HEK293 (cell line): ENCODE results near the gene CHD1L.

Experiments used
- CTCF ChIA-PET: fragments of 350-600 bp; formaldehyde crosslinking; extraction: SDS; loops from one replicate; lab custom pipeline; 2021; ENCODE audit warnings: antibody characterized with exemption; lab: Yijun Ruan, JAX
- POLR2A ChIA-PET: fragments of 300-600 bp; formaldehyde crosslinking; extraction: SDS; loops from one replicate; lab custom pipeline; 2020; ENCODE audit warnings: antibody characterized with exemption, inconsistent platforms; lab: Yijun Ruan, JAX
- H3K27ac ChIP-seq: fragments of 200-500 bp; sonication (Bioruptor generic); 2 replicates; pipeline ENCODE4 v1.5.1; 2014; ENCODE audit warnings: low read depth, low read length, control low read depth, inconsistent platforms; ENCODE audit errors: extremely low read depth
- H3K36me3 ChIP-seq, 2 experiments: fragments of 200-500 bp in 1 of 2; sonication (Bioruptor generic) in 1 of 2; 1 replicate in 1 of 2; 2 replicates in 1 of 2; pipeline ENCODE4 v1.5.1; 2014 to 2017; ENCODE audit warnings: inconsistent platforms in 2 of 2, low read length in 2 of 2; ENCODE audit not compliant: control insufficient read depth in 2 of 2, insufficient read depth in 1 of 2
- H3K4me1 ChIP-seq: fragments of 200-500 bp; sonication (Bioruptor generic); 2 replicates; pipeline ENCODE4 v1.5.1; 2014; ENCODE audit warnings: mild to moderate bottlenecking, low read length, inconsistent platforms; ENCODE audit not compliant: control insufficient read depth, insufficient read depth
- H3K4me3 ChIP-seq: 2 replicates; pipeline ENCODE4 v1.5.1; 2011; ENCODE audit warnings: low read depth, mild to moderate bottlenecking, control low read depth, low read length, moderate library complexity
- H3K9me3 ChIP-seq: fragments of 200-500 bp; sonication (Bioruptor generic); 2 replicates; pipeline ENCODE4 v1.5.1; 2014; ENCODE audit warnings: low read depth, low read length, inconsistent platforms; ENCODE audit not compliant: control insufficient read depth, insufficient read depth
- BCL11A ChIP-seq: fragments of 450-650 bp; formaldehyde crosslinking; IDR thresholded peaks from 2 replicates; pipeline ENCODE4 v1.5.1; 2016; ENCODE audit warnings: low read depth, missing biosample characterization, missing genetic modification characterization
- EGR2 ChIP-seq: fragments of 450-650 bp; formaldehyde crosslinking; IDR thresholded peaks from 2 replicates; pipeline ENCODE4 v1.5.1; 2016; ENCODE audit warnings: low read depth, missing biosample characterization, missing genetic modification characterization
- FEZF1 ChIP-seq: fragments of 450-650 bp; formaldehyde crosslinking; IDR thresholded peaks from 2 replicates; pipeline ENCODE4 v1.5.1; 2016; ENCODE audit warnings: missing biosample characterization, missing genetic modification characterization
- GLIS1 ChIP-seq: fragments of 450-650 bp; formaldehyde crosslinking; IDR thresholded peaks from 2 replicates; pipeline ENCODE4 v1.5.1; 2016; ENCODE audit warnings: missing biosample characterization, missing genetic modification characterization
- HOXA7 ChIP-seq: sonication (generic); formaldehyde crosslinking; IDR thresholded peaks from 2 replicates; pipeline ENCODE4 v1.8.1; 2022; ENCODE audit warnings: missing genetic modification reagents, borderline replicate concordance
- KLF17 ChIP-seq: fragments of 450-650 bp; formaldehyde crosslinking; IDR thresholded peaks from 2 replicates; pipeline ENCODE4 v1.5.1; 2016; ENCODE audit warnings: missing biosample characterization, missing genetic modification characterization
- MZF1 ChIP-seq: fragments of 450-650 bp; formaldehyde crosslinking; IDR thresholded peaks from 2 replicates; pipeline ENCODE4 v1.5.1; 2017; ENCODE audit warnings: missing biosample characterization, missing genetic modification characterization, borderline replicate concordance
- SP2 ChIP-seq: fragments of 450-650 bp; formaldehyde crosslinking; IDR thresholded peaks from 2 replicates; pipeline ENCODE4 v1.5.1; 2016; ENCODE audit warnings: missing biosample characterization, missing genetic modification characterization
- SP7 ChIP-seq: fragments of 450-650 bp; formaldehyde crosslinking; IDR thresholded peaks from 2 replicates; pipeline ENCODE4 v1.5.1; 2016; ENCODE audit warnings: missing biosample characterization, missing genetic modification characterization
- YY1 ChIP-seq: fragments of 450-650 bp; formaldehyde crosslinking; IDR thresholded peaks from 2 replicates; pipeline ENCODE4 v1.5.1; 2018; ENCODE audit warnings: missing biosample characterization, missing genetic modification characterization
- ZBTB10 ChIP-seq: fragments of 450-650 bp; formaldehyde crosslinking; IDR thresholded peaks from 2 replicates; pipeline ENCODE4 v1.5.1; 2016; ENCODE audit warnings: missing biosample characterization, missing genetic modification characterization
- ZEB2 ChIP-seq: fragments of 450-650 bp; formaldehyde crosslinking; IDR thresholded peaks from 2 replicates; pipeline ENCODE4 v1.5.1; 2016; ENCODE audit warnings: missing biosample characterization, missing genetic modification characterization
- ZNF148 ChIP-seq: fragments of 450-650 bp; formaldehyde crosslinking; IDR thresholded peaks from 2 replicates; pipeline ENCODE4 v1.5.0; 2017; ENCODE audit warnings: missing biosample characterization, missing genetic modification characterization, borderline replicate concordance
- ZNF157 ChIP-seq: fragments of 450-650 bp; formaldehyde crosslinking; IDR thresholded peaks from 2 replicates; pipeline ENCODE4 v1.5.1; 2016; ENCODE audit warnings: missing biosample characterization, missing genetic modification characterization
- ZNF211 ChIP-seq: fragments of 450-650 bp; formaldehyde crosslinking; IDR thresholded peaks from 2 replicates; pipeline ENCODE4 v1.5.1; 2016; ENCODE audit warnings: low read depth, missing biosample characterization, missing genetic modification characterization
- ZNF248 ChIP-seq: fragments of 450-650 bp; formaldehyde crosslinking; IDR thresholded peaks from 2 replicates; pipeline ENCODE4 v1.5.1; 2017; ENCODE audit warnings: missing biosample characterization, missing genetic modification characterization
- ZNF350 ChIP-seq: fragments of 450-650 bp; formaldehyde crosslinking; IDR thresholded peaks from 2 replicates; pipeline ENCODE4 v1.5.0; 2017; ENCODE audit warnings: missing biosample characterization, mild to moderate bottlenecking, missing genetic modification characterization
- ZNF544 ChIP-seq: fragments of 450-650 bp; formaldehyde crosslinking; IDR thresholded peaks from 2 replicates; pipeline ENCODE4 v1.5.0; 2017; ENCODE audit warnings: missing biosample characterization, missing genetic modification characterization
- ZNF610 ChIP-seq: fragments of 450-650 bp; formaldehyde crosslinking; IDR thresholded peaks from 2 replicates; pipeline ENCODE4 v1.5.1; 2016; ENCODE audit warnings: missing biosample characterization, missing genetic modification characterization, borderline replicate concordance
- ZNF677 ChIP-seq: fragments of 450-650 bp; IDR thresholded peaks from 2 replicates; pipeline ENCODE4 v1.5.0; 2018; ENCODE audit warnings: missing biosample characterization, mild to moderate bottlenecking, missing genetic modification characterization, moderate library complexity
- ZNF704 ChIP-seq: fragments of 450-650 bp; formaldehyde crosslinking; IDR thresholded peaks from 2 replicates; pipeline ENCODE4 v1.5.1; 2016; ENCODE audit warnings: missing biosample characterization, missing genetic modification characterization
- ZNF785 ChIP-seq: fragments of 450-650 bp; formaldehyde crosslinking; IDR thresholded peaks from 2 replicates; pipeline ENCODE4 v1.5.1; 2016; ENCODE audit warnings: missing biosample characterization, missing genetic modification characterization
- ZSCAN23 ChIP-seq: fragments of 450-650 bp; formaldehyde crosslinking; IDR thresholded peaks from 2 replicates; pipeline ENCODE4 v1.5.1; 2016; ENCODE audit warnings: missing biosample characterization, missing genetic modification characterization

Gene CHD1L

GRCh38 chr1:147202576-147202975, 39.9 kb upstream of the CHD1L start:
- no peak overlapping the region for H3K27ac ChIP-seq
- ChIA-PET POLR2A (no interaction called here), CTCF (no interaction called here)
- H3K9me3 ChIP-seq: no peaks in the 10 kb centered on the region
- H3K4me3 ChIP-seq: no peak overlapping the region
- no peaks in the 10 kb centered on the region for H3K4me1 ChIP-seq
- H3K36me3 ChIP-seq: no peaks in the 10 kb centered on the region
- TF ChIP-seq ZNF350 (tag by site-specific recombination) (no peak), EGR2 (no peak), KLF17 (tag by site-specific recombination) (no peak), MZF1 (no peak)
- TF ChIP-seq, all 188 proteins: peak for 0

GRCh38 chr1:147204080-147204479, 38.4 kb upstream of the CHD1L start:
- POLR2A ChIA-PET: no interaction called here

GRCh38 chr1:147207192-147207591, 35.3 kb upstream of the CHD1L start:
- H3K27ac ChIP-seq: no peak overlapping the region
- no peaks in the 10 kb centered on the region for H3K36me3 ChIP-seq
- ChIA-PET POLR2A (no interaction called here), CTCF (no interaction called here)
- H3K4me1 ChIP-seq: no peaks in the 10 kb centered on the region
- H3K4me3 ChIP-seq: no peak overlapping the region
- no peaks in the 10 kb centered on the region for H3K9me3 ChIP-seq
- no peak for TF ChIP-seq ZNF785 (tag by site-specific recombination)
- TF ChIP-seq ZNF248 (tag by site-specific recombination): no peak
- TF ChIP-seq FEZF1: no peak
- no peak for TF ChIP-seq ZNF544 (tag by site-specific recombination)
- no peak for TF ChIP-seq ZNF148
- no peak for TF ChIP-seq ZSCAN23

More at GRCh38 chr1:147204080-147204479, 38.4 kb upstream of the CHD1L start:
- no peaks in the 10 kb centered on the region for H3K36me3 ChIP-seq
- H3K27ac ChIP-seq: no peak overlapping the region
- no peak overlapping the region for H3K4me3 ChIP-seq
- H3K9me3 ChIP-seq: no peaks in the 10 kb centered on the region
- CTCF ChIA-PET: no interaction called here
- no peaks in the 10 kb centered on the region for H3K4me1 ChIP-seq
- no peak for TF ChIP-seq BCL11A
- TF ChIP-seq ZNF211: no peak
- TF ChIP-seq SP2 (tag by site-specific recombination): no peak
- TF ChIP-seq ZNF157: no peak
- no peak for TF ChIP-seq ZNF610
- TF ChIP-seq KLF17 (tag by site-specific recombination): no peak
- no peak for TF ChIP-seq GLIS1 (tag by site-specific recombination)
- no peak for TF ChIP-seq YY1 (tag by site-specific recombination)
- TF ChIP-seq ZBTB10 (tag by site-specific recombination): no peak
- no peak for TF ChIP-seq SP7 (tag by site-specific recombination)
- TF ChIP-seq ZNF677 (tag by site-specific recombination): no peak
- TF ChIP-seq ZEB2: no peak
- TF ChIP-seq ZNF785 (tag by site-specific recombination): no peak
- no peak for TF ChIP-seq HOXA7 (CRISPR knock-in tag)
- TF ChIP-seq ZNF704: no peak
- TF ChIP-seq, all 188 proteins: peak for 0
